ENCODE measurements around the gene PPFIA3. TPM values are rescaled to one million over a fixed set of nuclear protein-coding genes. Genes with fewer than 3 reads are reported as not detected.
A peak's percentile ranks its signal among the peaks of the same experiment; 100 is the strongest.

Gene PPFIA3
- total RNA-seq, 1 donor: 1.1 TPM

DNA sequence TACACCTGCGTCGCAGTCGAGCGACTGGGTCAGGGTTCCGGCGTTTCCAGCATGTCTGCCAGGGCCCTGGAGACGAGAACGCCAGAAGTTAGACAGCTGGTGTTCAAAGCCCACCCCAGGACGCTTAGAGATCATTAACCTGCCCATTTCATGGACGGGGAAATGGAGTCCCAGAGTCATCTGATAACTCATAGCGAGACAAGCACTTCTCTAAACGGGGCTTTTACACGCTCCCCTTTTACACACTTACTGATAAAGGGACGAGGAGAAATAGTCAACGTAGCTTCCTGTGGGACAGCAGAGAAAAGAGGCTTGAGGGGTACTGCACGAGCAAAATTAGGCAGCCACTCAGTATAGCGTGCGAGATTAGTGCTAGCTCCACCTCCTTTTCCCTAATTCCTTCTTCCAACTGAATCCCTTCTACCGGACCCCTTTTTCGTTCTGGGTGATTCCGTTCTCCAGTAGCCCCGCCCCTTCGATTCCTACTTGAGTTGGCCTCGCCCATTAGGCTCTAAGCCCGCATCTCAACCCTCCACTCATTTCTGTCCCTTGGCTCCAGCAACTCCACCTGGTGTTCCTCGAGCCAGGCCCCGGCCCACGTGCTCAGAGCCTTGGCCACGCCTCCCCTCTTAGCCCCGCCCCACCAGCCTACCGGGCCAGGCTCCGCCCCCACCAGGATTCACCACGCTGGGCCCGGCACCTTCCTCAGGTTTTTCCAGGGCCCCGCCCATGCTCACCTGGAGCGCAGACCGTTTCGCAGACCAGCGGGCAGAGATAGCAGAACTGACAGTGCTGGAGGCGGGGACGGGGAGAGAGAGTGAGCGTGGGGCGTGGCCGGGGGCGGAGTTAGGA is 32.1 kb downstream of the PPFIA3 start:
- no peaks in the 10 kb centered on the region for H4K20me1 ChIP-seq (ENCODE audit: insufficient read depth, low read length)
- TF ChIP-seq, protein P1, sequence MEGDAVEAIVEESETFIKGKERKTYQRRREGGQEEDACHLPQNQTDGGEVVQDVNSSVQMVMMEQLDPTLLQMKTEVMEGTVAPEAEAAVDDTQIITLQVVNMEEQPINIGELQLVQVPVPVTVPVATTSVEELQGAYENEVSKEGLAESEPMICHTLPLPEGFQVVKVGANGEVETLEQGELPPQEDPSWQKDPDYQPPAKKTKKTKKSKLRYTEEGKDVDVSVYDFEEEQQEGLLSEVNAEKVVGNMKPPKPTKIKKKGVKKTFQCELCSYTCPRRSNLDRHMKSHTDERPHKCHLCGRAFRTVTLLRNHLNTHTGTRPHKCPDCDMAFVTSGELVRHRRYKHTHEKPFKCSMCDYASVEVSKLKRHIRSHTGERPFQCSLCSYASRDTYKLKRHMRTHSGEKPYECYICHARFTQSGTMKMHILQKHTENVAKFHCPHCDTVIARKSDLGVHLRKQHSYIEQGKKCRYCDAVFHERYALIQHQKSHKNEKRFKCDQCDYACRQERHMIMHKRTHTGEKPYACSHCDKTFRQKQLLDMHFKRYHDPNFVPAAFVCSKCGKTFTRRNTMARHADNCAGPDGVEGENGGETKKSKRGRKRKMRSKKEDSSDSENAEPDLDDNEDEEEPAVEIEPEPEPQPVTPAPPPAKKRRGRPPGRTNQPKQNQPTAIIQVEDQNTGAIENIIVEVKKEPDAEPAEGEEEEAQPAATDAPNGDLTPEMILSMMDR (IDR thresholded peaks at IDR 0.05; ENCODE audit: extremely low read depth, low read depth, low read length): no peak
- no peaks in the 10 kb centered on the region for H3K36me3 ChIP-seq (ENCODE audit: insufficient read depth, low read length)
- H3K27me3 ChIP-seq (ENCODE audit: insufficient read depth, low read length): peaks cover 3% of the 10 kb centered on the region
- peaks cover 20% of the 10 kb centered on the region for H3K4me1 ChIP-seq (ENCODE audit: insufficient read depth, low read length)
- H3K4me2 ChIP-seq (ENCODE audit: insufficient read depth, low read length): peak overlapping the region; percentile 98
- H2AFZ ChIP-seq (ENCODE audit: low read length): no peak overlapping the region
- H3K9me3 ChIP-seq (ENCODE audit: low read depth, low read length): no peaks in the 10 kb centered on the region
- peak; percentile 89 for DNase-seq (ENCODE audit: insufficient read length, low spot score, missing footprints)
- H3K27ac ChIP-seq (ENCODE audit: low read depth, low read length): no peak overlapping the region
- H3K79me2 ChIP-seq (ENCODE audit: insufficient read depth, low read length): no peaks in the 10 kb centered on the region
- peak overlapping the region; percentile 92 for H3K4me3 ChIP-seq (ENCODE audit: insufficient read depth, low read length)

DNA sequence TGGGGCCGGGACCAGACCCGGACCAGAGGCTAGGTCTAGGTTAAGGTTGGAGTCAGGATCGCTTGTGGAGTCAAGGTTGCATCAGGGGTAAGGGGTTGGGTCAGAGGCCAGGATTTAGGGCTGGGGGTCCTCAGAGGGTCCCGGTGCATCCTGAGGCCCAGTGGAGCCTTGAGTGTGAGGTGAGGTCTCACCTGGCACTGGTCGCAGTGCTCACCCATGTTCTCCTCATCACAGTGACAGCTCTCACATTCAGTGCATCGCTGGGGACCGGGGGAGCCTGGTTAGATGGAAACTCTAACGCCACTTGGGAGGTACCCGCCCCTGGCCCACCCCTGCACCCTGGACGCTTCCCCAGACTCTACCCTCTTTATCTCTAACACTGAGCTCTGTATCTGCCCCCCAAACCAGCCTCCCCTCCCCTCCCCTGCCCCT is 32.8 kb downstream of the PPFIA3 start:
- H3K9me3 ChIP-seq (ENCODE audit: low read depth, low read length): no peaks in the 10 kb centered on the region
- H3K4me2 ChIP-seq (ENCODE audit: insufficient read depth, low read length): no peak overlapping the region
- H3K36me3 ChIP-seq (ENCODE audit: insufficient read depth, low read length): no peaks in the 10 kb centered on the region
- TF ChIP-seq, protein P1 (IDR thresholded peaks at IDR 0.05; ENCODE audit: extremely low read depth, low read depth, low read length): no peak
- no peak overlapping the region for H3K27ac ChIP-seq (ENCODE audit: low read depth, low read length)
- H3K27me3 ChIP-seq (ENCODE audit: insufficient read depth, low read length): peaks cover 3% of the 10 kb centered on the region
- H3K4me1 ChIP-seq (ENCODE audit: insufficient read depth, low read length): peaks cover 20% of the 10 kb centered on the region
- no peak overlapping the region for H2AFZ ChIP-seq (ENCODE audit: low read length)
- peak overlapping the region; percentile 3 for H3K4me3 ChIP-seq (ENCODE audit: insufficient read depth, low read length)
- DNase-seq (ENCODE audit: insufficient read length, low spot score, missing footprints): peak; percentile 54
- no peaks in the 10 kb centered on the region for H4K20me1 ChIP-seq (ENCODE audit: insufficient read depth, low read length)
- no peaks in the 10 kb centered on the region for H3K79me2 ChIP-seq (ENCODE audit: insufficient read depth, low read length)

DNA sequence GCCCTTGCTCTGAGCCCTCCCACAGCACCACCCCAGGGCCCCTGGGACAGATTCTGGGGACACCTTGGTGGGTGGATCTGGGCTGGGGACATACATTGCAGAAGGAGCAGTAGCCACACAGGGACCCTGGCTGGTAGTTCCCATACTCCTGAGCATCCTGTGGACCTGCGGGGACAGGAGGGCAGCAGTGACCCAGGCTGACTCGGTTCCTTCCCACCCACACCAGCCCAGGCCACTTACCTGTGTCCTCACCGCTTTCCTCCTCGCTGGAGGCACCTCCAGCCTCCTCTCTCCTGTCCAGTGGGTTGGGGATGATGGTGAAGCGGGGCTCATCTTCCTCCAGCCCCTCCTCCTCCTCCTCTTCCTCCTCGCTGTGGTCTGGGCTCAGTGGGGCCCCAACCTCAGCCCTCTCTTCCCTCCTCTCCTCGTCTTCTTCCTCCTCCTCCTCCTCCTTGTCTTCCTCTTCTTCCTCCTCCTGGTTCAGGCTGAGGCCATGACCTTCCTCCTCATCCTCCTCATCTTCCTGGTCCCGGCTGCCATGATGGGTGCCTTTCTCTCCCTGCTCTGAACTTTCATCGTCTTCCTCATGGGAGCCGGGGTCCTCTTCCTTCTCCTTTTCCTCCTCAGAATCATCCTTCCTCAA is 33.9 kb downstream of the PPFIA3 start:
- peak; percentile 87 for DNase-seq (ENCODE audit: insufficient read length, low spot score, missing footprints)
- no peak overlapping the region for H2AFZ ChIP-seq (ENCODE audit: low read length)
- H3K27me3 ChIP-seq (ENCODE audit: insufficient read depth, low read length): peaks cover 3% of the 10 kb centered on the region
- H3K36me3 ChIP-seq (ENCODE audit: insufficient read depth, low read length): no peaks in the 10 kb centered on the region
- H4K20me1 ChIP-seq (ENCODE audit: insufficient read depth, low read length): peaks cover under 1% of the 10 kb centered on the region
- no peak overlapping the region for H3K4me2 ChIP-seq (ENCODE audit: insufficient read depth, low read length)
- peaks cover 22% of the 10 kb centered on the region for H3K4me1 ChIP-seq (ENCODE audit: insufficient read depth, low read length)
- H3K79me2 ChIP-seq (ENCODE audit: insufficient read depth, low read length): peaks cover 7% of the 10 kb centered on the region
- H3K9me3 ChIP-seq (ENCODE audit: low read depth, low read length): no peaks in the 10 kb centered on the region
- H3K27ac ChIP-seq (ENCODE audit: low read depth, low read length): no peak overlapping the region
- H3K4me3 ChIP-seq (ENCODE audit: insufficient read depth, low read length): no peak overlapping the region
- TF ChIP-seq, protein P1 (IDR thresholded peaks at IDR 0.05; ENCODE audit: extremely low read depth, low read depth, low read length): no peak

DNA sequence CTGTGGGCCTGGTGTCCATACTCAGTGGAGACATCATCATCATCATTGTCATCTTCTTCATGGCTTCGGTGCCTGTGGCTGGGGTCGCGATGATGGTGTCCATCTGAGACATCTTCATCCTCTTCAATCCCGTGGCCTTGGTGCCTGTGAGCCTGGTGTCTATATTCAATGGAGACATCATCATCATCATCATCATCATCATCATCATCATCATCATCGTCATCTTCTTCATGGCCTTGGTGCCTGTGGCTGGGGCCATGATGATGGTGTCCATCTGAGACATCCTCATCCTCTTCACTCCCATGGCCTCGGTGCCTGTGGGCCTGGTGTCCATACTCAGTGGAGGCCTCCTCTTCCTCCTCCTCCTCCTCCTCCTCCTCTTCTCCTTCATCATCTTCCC is 34.9 kb downstream of the PPFIA3 start:
- no peaks in the 10 kb centered on the region for H3K9me3 ChIP-seq (ENCODE audit: low read depth, low read length)
- H3K4me3 ChIP-seq (ENCODE audit: insufficient read depth, low read length): no peak overlapping the region
- no peak overlapping the region for H3K27ac ChIP-seq (ENCODE audit: low read depth, low read length)
- peaks cover 12% of the 10 kb centered on the region for H3K79me2 ChIP-seq (ENCODE audit: insufficient read depth, low read length)
- no peaks in the 10 kb centered on the region for H3K36me3 ChIP-seq (ENCODE audit: insufficient read depth, low read length)
- H4K20me1 ChIP-seq (ENCODE audit: insufficient read depth, low read length): peaks cover 6% of the 10 kb centered on the region
- H3K4me2 ChIP-seq (ENCODE audit: insufficient read depth, low read length): no peak overlapping the region
- no peak overlapping the region for H2AFZ ChIP-seq (ENCODE audit: low read length)
- DNase-seq (ENCODE audit: insufficient read length, low spot score, missing footprints): no peak
- TF ChIP-seq, protein P1 (IDR thresholded peaks at IDR 0.05; ENCODE audit: extremely low read depth, low read depth, low read length): no peak
- peaks cover 21% of the 10 kb centered on the region for H3K4me1 ChIP-seq (ENCODE audit: insufficient read depth, low read length)
- peaks cover 3% of the 10 kb centered on the region for H3K27me3 ChIP-seq (ENCODE audit: insufficient read depth, low read length)

Measured in osteoblast (primary cell).